D721Med (cell line): ENCODE measurements around the gene RREB1.

Experiments used
- DNase-seq: peaks from one replicate; pipeline ENCODE4 v3.0.0; 2011; ENCODE audit warnings: low spot score; ENCODE audit not compliant: insufficient read length
- FAIRE-seq: peaks from 2 replicates; lab custom pipeline; 2011; peaks lifted over from hg19 to GRCh38; lab: Jason Lieb, UNC
- TF ChIP-seq, protein P1 (sequence below): IDR thresholded peaks from 2 replicates; pipeline ENCODE4 v1.5.1; 2012; ENCODE audit warnings: mild to moderate bottlenecking, control low read depth; ENCODE audit not compliant: insufficient read depth; ENCODE audit errors: missing control alignments

RREB1 gene

DNA sequence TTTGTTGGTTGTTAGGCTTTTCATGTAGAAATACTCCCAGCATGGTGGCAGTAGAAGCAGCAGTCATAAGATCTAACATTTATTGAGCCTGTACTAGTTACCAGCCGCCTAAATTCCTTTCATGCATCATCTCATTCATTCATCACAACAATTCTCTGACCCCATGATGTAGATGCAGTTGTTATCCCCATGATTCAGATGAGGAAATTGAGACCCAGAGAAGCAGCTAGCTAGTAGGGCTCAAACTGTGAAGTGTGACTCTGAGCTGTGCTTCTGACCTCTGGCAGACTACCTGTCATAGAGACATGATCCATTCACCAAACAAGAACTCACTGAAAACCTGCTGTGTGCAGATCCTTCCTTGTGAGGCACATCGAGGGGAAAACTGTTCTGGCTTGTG lies 16.9 kb downstream of the RREB1 start:
- DNase-seq (no peak), FAIRE-seq (no peak)
- TF ChIP-seq, protein P1, sequence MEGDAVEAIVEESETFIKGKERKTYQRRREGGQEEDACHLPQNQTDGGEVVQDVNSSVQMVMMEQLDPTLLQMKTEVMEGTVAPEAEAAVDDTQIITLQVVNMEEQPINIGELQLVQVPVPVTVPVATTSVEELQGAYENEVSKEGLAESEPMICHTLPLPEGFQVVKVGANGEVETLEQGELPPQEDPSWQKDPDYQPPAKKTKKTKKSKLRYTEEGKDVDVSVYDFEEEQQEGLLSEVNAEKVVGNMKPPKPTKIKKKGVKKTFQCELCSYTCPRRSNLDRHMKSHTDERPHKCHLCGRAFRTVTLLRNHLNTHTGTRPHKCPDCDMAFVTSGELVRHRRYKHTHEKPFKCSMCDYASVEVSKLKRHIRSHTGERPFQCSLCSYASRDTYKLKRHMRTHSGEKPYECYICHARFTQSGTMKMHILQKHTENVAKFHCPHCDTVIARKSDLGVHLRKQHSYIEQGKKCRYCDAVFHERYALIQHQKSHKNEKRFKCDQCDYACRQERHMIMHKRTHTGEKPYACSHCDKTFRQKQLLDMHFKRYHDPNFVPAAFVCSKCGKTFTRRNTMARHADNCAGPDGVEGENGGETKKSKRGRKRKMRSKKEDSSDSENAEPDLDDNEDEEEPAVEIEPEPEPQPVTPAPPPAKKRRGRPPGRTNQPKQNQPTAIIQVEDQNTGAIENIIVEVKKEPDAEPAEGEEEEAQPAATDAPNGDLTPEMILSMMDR = no peak

DNA sequence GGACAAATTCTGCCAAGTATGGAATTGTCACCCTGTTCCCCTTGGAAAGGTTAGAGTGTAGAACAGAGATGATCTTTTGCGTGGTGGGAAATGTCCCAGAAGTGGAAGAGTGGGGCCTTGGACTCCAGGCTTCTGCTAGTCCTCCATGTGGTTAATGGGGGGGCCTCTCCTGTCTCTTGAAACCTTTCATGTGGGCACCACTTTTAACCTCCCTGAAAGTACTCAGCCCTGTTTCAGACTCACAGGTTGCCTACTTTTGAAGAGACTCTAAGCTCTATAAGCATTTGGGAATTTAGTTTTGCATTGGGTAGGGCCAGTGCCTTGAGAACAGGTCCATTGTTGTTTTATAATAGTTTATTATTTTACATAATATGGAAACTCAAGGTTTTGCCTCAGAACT lies 17.5 kb downstream of the RREB1 start:
- DNase-seq (no peak), FAIRE-seq (no peak)
- TF ChIP-seq, protein P1 = no peak

DNA sequence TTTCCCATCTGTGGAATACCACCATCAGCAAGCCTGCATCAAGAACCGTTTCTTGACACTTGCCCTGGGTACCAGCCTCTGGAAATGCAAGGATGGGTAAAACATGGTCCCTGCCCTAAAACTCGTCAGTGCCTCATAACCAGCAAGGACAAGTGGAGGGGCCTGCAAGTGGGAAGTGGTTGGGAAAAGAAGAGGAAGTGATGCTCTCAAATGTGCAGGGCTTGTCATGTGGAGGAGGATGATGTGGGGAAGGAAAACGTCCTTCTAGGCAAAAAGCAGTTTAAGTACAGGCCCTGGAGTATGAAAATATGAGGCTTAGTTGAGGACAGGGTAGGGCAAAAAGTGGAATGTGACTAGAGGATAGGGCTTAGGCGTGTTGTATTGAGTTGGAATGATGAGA lies 19.0 kb downstream of the RREB1 start:
- TF ChIP-seq, protein P1 = no peak
- no peak for FAIRE-seq
- DNase-seq = no peak

DNA sequence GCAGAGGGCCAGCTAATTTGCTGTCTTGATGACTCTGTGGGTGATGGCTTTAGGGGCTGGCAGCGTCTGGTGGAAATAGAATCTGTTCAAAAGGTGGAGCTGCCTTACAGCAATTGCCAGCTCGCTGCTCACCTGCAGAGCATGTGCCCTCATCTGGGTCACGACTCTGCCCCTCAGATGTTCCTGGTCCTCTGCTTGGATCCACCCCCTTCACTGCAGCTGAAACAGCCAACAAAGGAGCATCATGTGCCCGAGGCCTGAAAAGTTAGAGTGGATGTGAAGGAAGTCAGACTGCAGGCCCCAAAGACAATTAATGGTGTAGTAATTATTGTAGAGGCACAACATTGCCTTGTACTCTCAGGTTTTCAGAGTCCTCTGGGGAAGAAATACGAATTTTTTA lies 19.9 kb downstream of the RREB1 start:
- TF ChIP-seq, protein P1 = no peak
- DNase-seq = no peak
- no peak for FAIRE-seq

DNA sequence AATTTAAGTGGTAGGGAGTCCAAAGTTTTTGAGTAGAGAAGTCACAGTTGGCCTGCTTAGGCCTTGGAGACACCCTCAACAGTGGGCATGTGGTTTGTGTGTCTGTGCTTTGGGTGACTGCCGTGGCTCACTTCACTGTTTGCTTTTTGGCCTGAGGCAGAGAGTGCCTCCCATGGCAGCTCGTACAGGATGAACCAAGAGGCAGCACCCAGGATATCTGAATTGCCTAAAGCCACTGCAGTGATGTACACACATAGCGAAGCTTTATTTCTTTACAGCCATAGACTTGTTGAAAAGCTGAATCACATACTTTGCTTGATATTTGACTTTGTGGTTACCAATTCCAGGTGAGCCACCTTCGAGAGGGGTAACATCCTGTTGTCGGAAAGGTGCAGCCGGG lies 21.6 kb downstream of the RREB1 start:
- TF ChIP-seq, protein P1 = no peak
- FAIRE-seq (no peak), DNase-seq (no peak)

DNA sequence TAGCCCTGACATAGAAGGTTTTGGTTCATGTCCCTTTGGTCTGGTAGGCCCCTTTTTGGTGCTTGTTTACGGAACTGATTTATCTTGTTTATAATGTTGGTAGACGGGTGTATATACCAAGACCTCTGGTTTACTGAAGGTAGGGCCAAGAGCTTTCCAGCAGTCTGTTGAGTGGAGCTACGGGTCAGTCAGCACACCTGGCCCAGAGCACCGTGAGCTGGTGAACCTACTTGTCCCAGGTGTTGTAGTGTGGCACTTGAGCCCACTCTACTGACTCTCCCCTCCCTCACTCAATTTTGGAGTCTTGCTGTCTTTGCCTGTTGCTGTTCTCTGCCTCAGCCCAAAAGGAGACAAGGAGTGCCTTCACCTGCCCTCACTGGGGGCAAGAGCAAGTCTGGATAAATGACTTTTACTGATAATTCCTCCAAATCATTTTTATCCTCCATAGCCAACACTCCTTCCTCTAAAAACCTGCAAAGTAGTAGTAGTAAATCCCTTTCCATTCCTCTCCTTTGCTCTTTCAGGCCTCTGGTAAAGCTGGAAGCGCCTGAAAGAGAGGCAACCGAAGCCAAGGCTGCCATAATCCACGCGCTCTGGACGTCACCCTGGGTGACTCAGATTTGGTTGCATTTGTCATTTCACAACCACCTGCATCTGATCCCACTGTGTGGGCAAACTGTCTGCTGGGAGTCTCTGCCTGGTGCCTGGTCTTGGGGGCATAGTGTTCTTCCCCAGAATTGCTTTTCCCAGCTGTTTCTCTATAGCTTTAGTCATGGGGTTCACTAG lies 22.2 kb downstream of the RREB1 start:
- no peak for FAIRE-seq
- DNase-seq = no peak
- TF ChIP-seq, protein P1 = no peak

DNA sequence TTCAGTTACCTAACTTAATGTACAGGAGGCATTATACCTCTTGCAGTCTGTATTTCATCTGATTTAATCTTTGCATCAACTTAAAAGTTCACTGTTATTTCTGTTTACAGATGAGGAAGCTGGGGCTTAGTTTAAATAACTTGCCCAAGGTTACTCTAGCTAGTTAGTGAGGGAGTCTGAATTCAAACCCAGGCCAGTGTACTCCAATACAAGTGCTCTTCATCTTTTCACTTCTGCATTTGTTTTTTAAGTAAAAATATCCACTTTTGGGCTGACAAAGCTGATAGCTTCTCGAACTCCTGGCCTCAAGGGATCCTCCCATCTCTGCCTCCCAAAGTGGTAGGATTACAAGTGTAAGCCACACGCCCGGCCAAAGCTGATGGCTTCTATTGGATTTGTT lies 23.6 kb downstream of the RREB1 start:
- DNase-seq = no peak
- TF ChIP-seq, protein P1 = no peak
- no peak for FAIRE-seq
